Trophoblast cell (in vitro differentiated cells and primary cell): ENCODE data around the gene LRCOL1.

Experiments used
- DNase-seq, 2 donors: peaks; one replicate each; pipeline ENCODE4 v3.0.0-alpha.2; 2016
- H2AFZ ChIP-seq: 2 replicates; pipeline ENCODE4 v1.6.1; 2013; ENCODE audit warnings: low read length, moderate library complexity, mild to moderate bottlenecking; ENCODE audit not compliant: insufficient read depth, poor library complexity
- H2AK5ac ChIP-seq: 2 replicates; pipeline ENCODE4 v1.6.1; 2013; ENCODE audit warnings: mild to moderate bottlenecking, low read length
- H2BK120ac ChIP-seq: 2 replicates; pipeline ENCODE4 v1.6.1; 2013; ENCODE audit warnings: low read length, mild to moderate bottlenecking, moderate library complexity; ENCODE audit not compliant: insufficient read depth, poor library complexity
- H2BK12ac ChIP-seq: 2 replicates; pipeline ENCODE4 v1.6.1; 2013; ENCODE audit warnings: mild to moderate bottlenecking, low read length, moderate library complexity
- H2BK5ac ChIP-seq: 2 replicates; pipeline ENCODE4 v1.6.1; 2013; ENCODE audit warnings: low read length, low read depth, moderate library complexity, mild to moderate bottlenecking; ENCODE audit not compliant: poor library complexity
- H3K14ac ChIP-seq: 2 replicates; pipeline ENCODE4 v1.6.1; 2013; ENCODE audit warnings: mild to moderate bottlenecking, low read length
- H3K18ac ChIP-seq: 2 replicates; pipeline ENCODE4 v1.6.1; 2013; ENCODE audit warnings: mild to moderate bottlenecking, low read length
- H3K23ac ChIP-seq: 2 replicates; pipeline ENCODE4 v1.6.1; 2013; ENCODE audit warnings: low read length
- H3K27ac ChIP-seq: 2 replicates; pipeline ENCODE4 v1.5.1; 2013; ENCODE audit warnings: low read depth, mild to moderate bottlenecking, inconsistent platforms, low read length, moderate library complexity
- H3K27me3 ChIP-seq: 2 replicates; pipeline ENCODE4 v1.6.1; 2013; ENCODE audit warnings: inconsistent platforms, mild to moderate bottlenecking, low read length, moderate library complexity; ENCODE audit not compliant: insufficient read depth
- H3K36me3 ChIP-seq, 2 experiments: 1 replicate in 1 of 2; 2 replicates in 1 of 2; pipeline ENCODE4 v1.6.1; 2013; ENCODE audit warnings: low read length in 2 of 2, mild to moderate bottlenecking in 2 of 2, moderate library complexity in 1 of 2; ENCODE audit not compliant: insufficient read depth in 2 of 2, control insufficient read depth in 1 of 2
- H3K4ac ChIP-seq: 2 replicates; pipeline ENCODE4 v1.6.1; 2013; ENCODE audit warnings: low read depth, mild to moderate bottlenecking, low read length, moderate library complexity
- H3K4me1 ChIP-seq, 2 experiments: 1 replicate in 1 of 2; 2 replicates in 1 of 2; pipeline ENCODE4 v1.6.1; 2013; ENCODE audit warnings: low read length in 2 of 2, mild to moderate bottlenecking in 2 of 2, moderate library complexity in 1 of 2; ENCODE audit not compliant: insufficient read depth in 2 of 2, control insufficient read depth in 1 of 2
- H3K4me2 ChIP-seq: 2 replicates; pipeline ENCODE4 v1.6.1; 2013; ENCODE audit warnings: inconsistent platforms, mild to moderate bottlenecking, low read length, moderate library complexity
- H3K4me3 ChIP-seq: 2 replicates; pipeline ENCODE4 v1.5.1; 2013; ENCODE audit warnings: mild to moderate bottlenecking, low read depth, low read length, inconsistent platforms
- H3K79me1 ChIP-seq: one replicate; pipeline ENCODE4 v1.6.1; 2013; ENCODE audit warnings: low read length
- H3K79me2 ChIP-seq: 2 replicates; pipeline ENCODE4 v1.6.1; 2013; ENCODE audit warnings: low read length, mild to moderate bottlenecking; ENCODE audit not compliant: control insufficient read depth, insufficient read depth, poor library complexity
- H3K9ac ChIP-seq: 2 replicates; pipeline ENCODE4 v1.6.1; 2013; ENCODE audit warnings: mild to moderate bottlenecking, low read length
- H3K9me3 ChIP-seq: 2 replicates; pipeline ENCODE4 v1.6.1; 2013; ENCODE audit warnings: low read depth, mild to moderate bottlenecking, control low read depth, inconsistent platforms, low read length; ENCODE audit not compliant: insufficient read depth
- H4K12ac ChIP-seq: 2 replicates; pipeline ENCODE4 v1.6.1; 2013; ENCODE audit warnings: low read depth, mild to moderate bottlenecking, low read length, moderate library complexity
- H4K8ac ChIP-seq: 2 replicates; pipeline ENCODE4 v1.6.1; 2013; ENCODE audit warnings: low read depth, mild to moderate bottlenecking, low read length, moderate library complexity
- H4K91ac ChIP-seq: one replicate; pipeline ENCODE4 v1.6.1; 2013; ENCODE audit warnings: low read depth, mild to moderate bottlenecking, low read length, moderate library complexity
- WGBS: extraction: QIAGEN DNeasy Blood & Tissue Kit; methylation state at CpG from one replicate; pipeline ENCODE4 v1.1.7; 2013; ENCODE audit warnings: missing lambda C conversion rate; ENCODE audit not compliant: insufficient read length, insufficient coverage; ENCODE audit errors: extremely low coverage; 5-methylcytosine and 5-hydroxymethylcytosine counted together

Gene LRCOL1

DNA sequence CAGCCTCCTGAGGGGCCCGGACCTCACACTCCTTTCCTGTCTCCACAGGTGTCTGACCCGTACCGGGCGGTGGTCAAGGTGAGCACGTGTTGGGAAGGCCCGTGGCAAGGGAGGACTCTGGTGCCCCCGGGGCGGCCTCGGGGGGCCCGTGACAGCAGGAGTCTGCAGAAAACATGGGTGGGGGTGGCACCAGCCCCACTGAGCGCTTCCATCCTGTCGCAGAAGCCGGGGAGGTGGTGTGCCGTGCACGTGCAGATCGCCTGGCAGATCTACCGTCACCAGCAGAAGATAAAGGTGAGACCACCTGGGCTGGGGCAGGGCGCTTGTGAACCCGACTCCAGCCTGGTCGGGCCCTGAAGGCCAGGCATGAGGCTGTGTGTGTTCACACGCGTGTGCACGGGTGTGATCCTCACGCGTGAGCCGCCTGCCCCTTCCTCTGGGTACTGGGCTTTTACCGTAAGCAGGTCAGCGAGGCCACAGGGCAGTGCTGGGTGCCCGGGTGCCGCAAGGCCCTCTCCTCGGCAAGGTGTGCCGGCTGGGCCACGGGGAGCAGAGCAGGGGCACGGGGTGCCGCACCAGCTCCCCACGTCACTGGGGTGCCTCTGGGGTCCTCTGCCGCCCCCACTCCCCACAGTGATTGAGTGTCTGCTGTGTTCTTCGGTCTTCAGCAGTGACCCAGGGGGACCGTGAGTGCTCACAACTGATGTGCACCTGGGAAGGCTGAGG lies 35.9 kb downstream of the LRCOL1 start:
- no peak for DNase-seq
- H2BK12ac ChIP-seq: no peak overlapping the region
- no peak overlapping the region for H3K14ac ChIP-seq
- no peaks in the 10 kb centered on the region for H3K79me1 ChIP-seq
- no CpG with 5 or more reads among the region's 39 CpGs for WGBS
- H4K12ac ChIP-seq: no peak overlapping the region
- no peak overlapping the region for H3K18ac ChIP-seq
- H3K9me3 ChIP-seq: peaks cover 1% of the 10 kb centered on the region
- H3K36me3 ChIP-seq: peaks cover 68 to 73% of the 10 kb centered on the region in 2 experiments
- H3K4ac ChIP-seq: no peak overlapping the region
- H2BK5ac ChIP-seq: no peak overlapping the region
- no peaks in the 10 kb centered on the region for H3K4me1 ChIP-seq
- H2BK120ac ChIP-seq: no peak overlapping the region
- no peak overlapping the region for H3K9ac ChIP-seq
- H2AFZ ChIP-seq: no peak overlapping the region
- H3K4me2 ChIP-seq: no peak overlapping the region
- H3K4me3 ChIP-seq: no peak overlapping the region
- H3K79me2 ChIP-seq: no peaks in the 10 kb centered on the region
- no peak overlapping the region for H3K23ac ChIP-seq
- no peak overlapping the region for H3K27ac ChIP-seq
- no peak overlapping the region for H4K8ac ChIP-seq
- no peaks in the 10 kb centered on the region for H3K27me3 ChIP-seq
- no peak overlapping the region for H4K91ac ChIP-seq
- H2AK5ac ChIP-seq: no peak overlapping the region

DNA sequence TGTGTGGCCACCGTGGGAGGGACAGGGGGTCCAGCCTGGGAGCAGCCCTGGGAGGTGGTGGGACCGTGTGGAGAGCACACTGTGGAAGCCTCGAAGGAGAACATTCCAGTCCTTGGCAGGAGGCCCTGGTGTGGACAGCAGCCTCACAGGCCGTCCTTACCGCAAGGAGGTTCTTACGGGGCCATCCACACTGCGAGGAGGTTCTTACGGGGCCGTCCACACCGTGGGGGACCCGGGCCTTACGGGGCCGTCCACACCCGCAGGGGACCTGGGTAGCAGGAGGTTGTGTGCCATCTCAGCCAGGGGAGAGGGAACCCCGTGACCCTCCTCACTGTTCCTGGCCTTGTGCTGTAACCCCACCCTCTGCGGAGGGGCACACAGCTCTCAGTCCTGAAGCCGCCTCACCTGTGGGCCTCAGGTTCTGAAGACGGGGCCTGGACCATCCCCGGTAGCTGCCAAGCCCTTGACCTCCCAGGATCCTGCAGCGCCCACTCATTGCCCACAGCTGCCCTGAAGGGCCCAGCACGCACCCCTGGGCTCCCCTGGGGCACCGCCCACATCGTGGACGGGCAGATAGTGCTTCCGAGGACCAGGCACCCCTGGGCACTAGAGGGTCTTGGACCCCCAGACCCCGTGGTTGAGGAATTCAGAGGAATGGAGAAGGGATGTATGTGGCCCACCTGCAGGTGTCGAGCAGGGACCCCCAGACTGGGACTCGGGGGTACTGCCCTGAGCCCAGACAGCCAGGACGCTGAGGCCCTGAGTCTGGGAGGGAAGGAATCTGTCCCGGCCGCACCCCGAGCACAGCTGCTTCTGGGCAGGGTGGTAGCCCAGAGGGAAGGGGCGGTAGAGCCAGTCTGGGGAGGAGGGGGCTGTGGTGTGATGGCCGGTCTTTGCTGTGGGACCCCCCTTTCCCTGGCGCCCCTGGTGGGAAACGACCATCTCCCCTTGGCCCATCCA lies 37.3 kb downstream of the LRCOL1 start:
- Histone ChIP-seq H3K14ac (no peak overlapping the region), H2BK5ac (no peak overlapping the region), H4K12ac (no peak overlapping the region), H3K27me3 (no peaks in the 10 kb centered on the region), H3K79me2 (no peaks in the 10 kb centered on the region), H3K27ac (no peak overlapping the region), H3K4ac (no peak overlapping the region), H2BK12ac (no peak overlapping the region), H3K9ac (no peak overlapping the region), H4K8ac (no peak overlapping the region), H3K18ac (no peak overlapping the region), H4K91ac (no peak overlapping the region), H3K23ac (no peak overlapping the region), H3K36me3 (peaks cover 62 to 76% of the 10 kb centered on the region in 2 experiments), H3K4me2 (no peak overlapping the region), H2AK5ac (no peak overlapping the region), H3K9me3 (peaks cover 1% of the 10 kb centered on the region), H3K4me1 (no peaks in the 10 kb centered on the region), H3K4me3 (no peak overlapping the region), H3K79me1 (no peaks in the 10 kb centered on the region), H2BK120ac (no peak overlapping the region), H2AFZ (no peak overlapping the region)
- no CpG with 5 or more reads among the region's 36 CpGs for WGBS
- DNase-seq: no peak

DNA sequence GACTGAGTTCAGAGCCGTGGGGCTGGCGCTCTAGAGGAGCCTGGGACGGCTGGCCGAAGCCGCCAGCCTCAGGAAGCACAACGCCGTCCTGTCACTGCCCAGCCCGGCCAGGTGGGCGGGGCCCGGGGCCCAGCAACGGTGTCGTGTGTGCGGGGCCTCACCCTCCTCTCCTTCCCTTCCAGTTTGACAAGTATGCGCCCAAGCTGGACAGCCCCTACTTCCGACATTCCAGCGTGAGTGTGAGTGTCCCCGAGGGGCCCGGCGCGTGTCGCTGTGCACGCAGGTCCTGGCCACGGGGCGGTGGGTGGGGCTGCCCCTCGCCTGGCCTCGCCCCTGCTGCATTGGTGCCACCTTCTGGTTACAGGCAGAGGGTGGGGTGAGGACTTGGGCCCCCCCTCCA lies 38.3 kb downstream of the LRCOL1 start:
- no peaks in the 10 kb centered on the region for H3K79me2 ChIP-seq
- H4K12ac ChIP-seq: no peak overlapping the region
- peak; percentile 87 for DNase-seq
- peaks cover 1% of the 10 kb centered on the region for H3K9me3 ChIP-seq
- no peak overlapping the region for H2AK5ac ChIP-seq
- H3K79me1 ChIP-seq: no peaks in the 10 kb centered on the region
- H2BK12ac ChIP-seq: no peak overlapping the region
- H3K36me3 ChIP-seq: peaks cover 64 to 74% of the 10 kb centered on the region in 2 experiments
- no peak overlapping the region for H3K27ac ChIP-seq
- H2AFZ ChIP-seq: no peak overlapping the region
- no peak overlapping the region for H4K8ac ChIP-seq
- no peaks in the 10 kb centered on the region for H3K27me3 ChIP-seq
- no CpG with 5 or more reads among the region's 26 CpGs for WGBS
- no peak overlapping the region for H2BK120ac ChIP-seq
- no peak overlapping the region for H3K23ac ChIP-seq
- H3K9ac ChIP-seq: no peak overlapping the region
- no peak overlapping the region for H2BK5ac ChIP-seq
- H3K18ac ChIP-seq: no peak overlapping the region
- no peaks in the 10 kb centered on the region for H3K4me1 ChIP-seq
- no peak overlapping the region for H3K4ac ChIP-seq
- H3K4me2 ChIP-seq: no peak overlapping the region
- H4K91ac ChIP-seq: no peak overlapping the region
- H3K14ac ChIP-seq: no peak overlapping the region
- H3K4me3 ChIP-seq: no peak overlapping the region

- Histone ChIP-seq H3K23ac (no peak overlapping the region), H2BK120ac (no peak overlapping the region), H3K27ac (no peak overlapping the region), H4K91ac (no peak overlapping the region), H3K4me2 (no peak overlapping the region), H3K79me2 (no peaks in the 10 kb centered on the region), H2BK12ac (no peak overlapping the region), H3K9ac (no peak overlapping the region), H3K14ac (no peak overlapping the region), H3K79me1 (no peaks in the 10 kb centered on the region), H3K18ac (no peak overlapping the region), H4K12ac (no peak overlapping the region), H3K9me3 (peaks cover 2% of the 10 kb centered on the region), H3K4me3 (no peak overlapping the region), H2AK5ac (no peak overlapping the region), H3K4ac (no peak overlapping the region), H2BK5ac (no peak overlapping the region), H3K4me1 (no peaks in the 10 kb centered on the region), H2AFZ (no peak overlapping the region), H4K8ac (no peak overlapping the region), H3K36me3 (peaks cover 59 to 72% of the 10 kb centered on the region in 2 experiments), H3K27me3 (no peaks in the 10 kb centered on the region)
- DNase-seq: peak; percentile 42 to 46
- no CpG with 5 or more reads among the region's 20 CpGs for WGBS
Measured at GRCh38 chr12:132571598-132571997, 38.8 kb downstream of the LRCOL1 start.
